AG09309 (cell line): ENCODE results near the gene ESR1.
A peak's percentile ranks its signal among the peaks of the same experiment; 100 is the strongest.

ENCODE experiments used
- DNase-seq: peaks from one replicate; pipeline ENCODE4 v3.0.0-alpha.2; 2010; ENCODE audit warnings: low read depth
- H3K4me3 ChIP-seq: 2 replicates; pipeline ENCODE4 v1.5.1; 2011; ENCODE audit warnings: mild to moderate bottlenecking, low read depth, low read length, moderate library complexity; ENCODE audit not compliant: control insufficient read depth
- TF ChIP-seq, protein P1 (sequence below): IDR thresholded peaks from 2 replicates; pipeline ENCODE4 v1.5.1; 2011; ENCODE audit warnings: mild to moderate bottlenecking, low read depth, low read length, inconsistent platforms; ENCODE audit not compliant: insufficient read depth, control insufficient read depth; ENCODE audit errors: missing control alignments

ESR1 gene

DNA sequence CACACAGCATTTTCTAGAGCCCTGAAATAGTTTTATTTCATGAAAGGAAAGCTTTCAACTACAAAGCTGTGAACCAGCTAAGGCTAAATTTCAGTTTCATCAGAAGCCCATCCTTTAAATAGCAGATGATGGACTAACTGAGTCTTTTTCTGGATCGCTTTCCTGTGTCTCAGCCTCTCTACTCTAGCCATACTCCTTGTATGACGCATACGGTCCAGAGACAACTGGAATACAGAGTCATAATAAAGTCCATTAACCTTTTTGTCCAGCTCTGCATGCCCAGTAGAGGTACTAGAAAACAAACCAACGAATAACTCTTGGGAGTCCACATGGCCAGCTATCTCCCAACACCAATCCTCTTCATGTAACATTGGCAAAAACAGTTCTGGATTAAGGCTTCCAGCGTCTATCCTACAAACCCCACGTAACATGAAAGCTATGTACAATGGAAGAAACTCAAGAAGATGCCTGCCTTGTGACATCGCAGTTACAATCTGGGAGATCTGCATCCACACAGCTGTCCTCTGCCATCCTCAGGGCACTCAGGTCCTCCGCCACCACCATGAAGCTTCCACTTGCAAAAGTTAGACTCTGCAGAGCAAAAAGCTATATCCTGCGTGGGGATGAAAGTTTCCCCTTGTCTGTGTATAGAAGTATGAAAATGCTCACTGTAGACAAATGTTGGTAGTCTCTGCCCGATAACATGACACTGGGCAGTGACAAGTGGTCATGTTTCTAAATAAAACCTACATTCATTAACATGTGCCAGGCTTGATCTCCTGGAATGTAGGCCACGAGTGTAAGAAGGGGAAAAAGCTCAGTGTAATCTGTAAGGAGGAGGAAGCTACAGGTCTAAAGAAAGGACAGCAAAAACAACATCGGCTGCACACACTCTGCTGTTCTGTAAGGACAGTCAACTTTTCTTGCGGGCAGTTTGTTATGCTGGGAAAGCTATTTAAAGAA, 360.4 kb downstream of the ESR1 start:
- H3K4me3 ChIP-seq, result no peak overlapping the region
- DNase-seq, result no peak
- TF ChIP-seq, protein P1, sequence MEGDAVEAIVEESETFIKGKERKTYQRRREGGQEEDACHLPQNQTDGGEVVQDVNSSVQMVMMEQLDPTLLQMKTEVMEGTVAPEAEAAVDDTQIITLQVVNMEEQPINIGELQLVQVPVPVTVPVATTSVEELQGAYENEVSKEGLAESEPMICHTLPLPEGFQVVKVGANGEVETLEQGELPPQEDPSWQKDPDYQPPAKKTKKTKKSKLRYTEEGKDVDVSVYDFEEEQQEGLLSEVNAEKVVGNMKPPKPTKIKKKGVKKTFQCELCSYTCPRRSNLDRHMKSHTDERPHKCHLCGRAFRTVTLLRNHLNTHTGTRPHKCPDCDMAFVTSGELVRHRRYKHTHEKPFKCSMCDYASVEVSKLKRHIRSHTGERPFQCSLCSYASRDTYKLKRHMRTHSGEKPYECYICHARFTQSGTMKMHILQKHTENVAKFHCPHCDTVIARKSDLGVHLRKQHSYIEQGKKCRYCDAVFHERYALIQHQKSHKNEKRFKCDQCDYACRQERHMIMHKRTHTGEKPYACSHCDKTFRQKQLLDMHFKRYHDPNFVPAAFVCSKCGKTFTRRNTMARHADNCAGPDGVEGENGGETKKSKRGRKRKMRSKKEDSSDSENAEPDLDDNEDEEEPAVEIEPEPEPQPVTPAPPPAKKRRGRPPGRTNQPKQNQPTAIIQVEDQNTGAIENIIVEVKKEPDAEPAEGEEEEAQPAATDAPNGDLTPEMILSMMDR, result no peak

DNA sequence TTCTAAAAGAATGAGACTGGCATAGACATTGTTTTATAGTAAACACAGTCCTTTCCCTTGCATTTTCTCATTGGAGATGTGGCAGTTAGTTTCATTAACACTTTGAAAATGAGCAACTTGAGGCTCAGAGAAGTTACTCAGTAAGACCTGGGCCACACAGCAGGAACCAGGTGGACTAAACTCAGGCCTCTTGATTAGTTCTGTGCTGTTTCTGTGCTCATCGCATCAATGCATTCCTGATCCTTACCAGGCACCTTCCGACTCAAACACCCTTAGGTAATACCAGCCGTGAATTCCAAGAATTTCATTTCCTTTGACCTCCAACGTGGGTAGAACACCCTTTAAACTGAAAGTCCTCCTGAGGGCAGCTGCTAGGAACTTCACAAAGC, 362.8 kb downstream of the ESR1 start:
- H3K4me3 ChIP-seq, result no peak overlapping the region
- TF ChIP-seq, protein P1, result no peak
- DNase-seq, result no peak

DNA sequence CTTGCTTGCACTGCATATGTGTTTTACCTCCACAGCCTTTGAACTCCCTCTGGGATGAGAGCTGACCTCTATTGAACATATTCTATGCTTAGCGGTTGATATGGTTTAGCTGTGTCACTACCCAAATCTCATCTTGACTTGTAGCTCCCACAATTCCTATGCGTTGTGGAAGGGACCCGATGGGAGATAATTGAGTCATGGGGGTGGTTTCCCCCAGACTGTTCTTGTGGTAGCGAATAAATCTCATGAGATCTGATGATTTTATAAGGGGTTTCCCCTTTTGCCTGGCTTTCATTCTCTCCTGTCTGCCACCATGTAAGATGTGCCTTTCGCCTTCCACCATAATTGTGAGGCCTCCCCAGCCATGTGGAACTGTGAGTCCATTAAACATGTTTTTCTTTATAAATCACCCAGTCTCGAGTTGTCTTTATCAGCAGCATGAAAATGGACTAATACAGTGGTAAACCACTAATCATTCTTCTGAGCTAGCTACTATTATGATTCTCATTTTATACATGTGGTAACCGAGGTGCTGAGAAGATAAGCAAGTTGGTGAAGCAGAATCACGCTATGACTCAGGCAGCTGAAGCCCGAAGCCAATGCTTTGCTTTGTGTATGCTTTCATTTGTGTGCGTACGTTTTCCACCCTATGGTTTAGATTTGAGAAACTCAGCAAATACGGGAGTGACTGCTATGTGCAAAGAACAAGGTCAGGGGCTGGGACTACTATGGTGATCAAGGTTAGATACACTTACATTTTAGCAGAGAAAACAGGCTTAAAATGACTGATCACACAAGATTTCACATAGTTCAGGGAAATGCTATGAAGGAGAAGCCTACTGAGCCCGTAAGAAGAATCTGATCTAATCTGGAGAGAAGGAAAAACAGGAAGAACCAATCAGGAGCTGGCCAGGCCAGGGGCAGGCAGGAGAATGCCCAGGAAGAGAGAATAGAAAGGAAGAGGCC, 363.5 kb downstream of the ESR1 start:
- H3K4me3 ChIP-seq, result no peak overlapping the region
- peak; percentile 62 for DNase-seq
- TF ChIP-seq, protein P1, result no peak

DNA sequence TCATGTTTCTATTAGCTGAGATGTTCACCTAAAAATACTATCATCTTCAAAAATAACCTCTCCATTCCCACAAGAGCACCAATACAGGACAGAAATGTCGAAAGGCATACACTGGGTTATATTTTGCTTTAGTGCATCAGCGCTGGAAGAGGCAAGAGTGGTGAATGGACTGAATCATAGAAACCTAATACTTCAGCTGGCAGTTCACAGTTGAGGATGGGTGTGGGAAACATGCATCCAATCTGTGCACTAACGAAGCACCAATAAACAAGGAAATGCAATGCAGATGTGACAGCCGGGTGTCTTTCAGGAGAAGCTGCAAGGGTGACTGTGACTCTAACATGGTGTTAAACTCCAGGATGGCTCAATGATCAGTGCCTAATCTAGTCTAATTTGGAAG, 365.8 kb downstream of the ESR1 start:
- DNase-seq, result no peak
- H3K4me3 ChIP-seq, result no peak overlapping the region
- TF ChIP-seq, protein P1, result no peak

DNA sequence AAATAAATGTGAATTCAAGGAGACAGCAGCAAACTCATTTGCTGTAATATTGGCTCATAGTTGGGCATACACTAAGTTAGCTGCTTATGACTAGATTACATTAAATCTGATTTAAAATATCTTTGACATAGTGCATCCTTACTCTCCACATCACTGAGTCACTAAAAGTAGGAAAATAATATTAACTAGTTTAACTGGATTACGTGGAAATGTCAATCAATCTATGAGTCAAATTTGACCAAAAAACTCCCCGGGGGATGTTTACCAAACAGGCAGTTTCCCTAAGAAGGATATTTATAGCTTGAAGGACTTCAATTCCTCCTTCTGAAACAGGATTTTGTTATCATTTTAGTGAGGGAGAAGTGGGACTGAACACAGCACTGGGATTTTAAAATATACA, 366.5 kb downstream of the ESR1 start:
- TF ChIP-seq, protein P1, result no peak
- no peak overlapping the region for H3K4me3 ChIP-seq
- no peak for DNase-seq

DNA sequence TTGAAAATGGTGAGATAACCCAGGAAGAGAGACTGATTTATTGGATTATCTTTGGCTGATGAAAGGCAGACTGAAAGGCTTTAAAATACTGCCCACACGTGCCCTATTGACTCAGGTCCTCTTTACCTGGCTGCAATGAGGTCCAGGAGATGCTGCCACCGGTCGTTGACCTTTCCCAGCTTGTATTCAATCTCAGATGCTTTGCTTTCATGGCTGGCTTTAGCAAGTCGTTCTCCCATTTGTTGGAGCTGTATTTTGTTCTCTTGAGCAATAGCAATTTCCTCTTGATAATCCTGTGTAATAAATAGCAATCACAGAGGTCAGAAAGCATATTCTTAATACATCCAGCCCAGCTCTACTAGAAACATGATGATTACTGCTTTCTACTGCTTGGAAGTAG, 368.8 kb downstream of the ESR1 start:
- no peak overlapping the region for H3K4me3 ChIP-seq
- TF ChIP-seq, protein P1, result no peak
- DNase-seq, result no peak
